BLaER1 treated with 17β-estradiol and CSF1 and Interleukin-3, amounts not matched to agents 10 nM and 100 nM (cell line): ENCODE results near the gene MAD1L1.

Experiments
- H3K27ac ChIP-seq, 11 experiments: shearing (Covaris generic); formaldehyde crosslinking; 2 replicates each; pipeline ENCODE4 v1.8.1; 2022
- H3K27me3 ChIP-seq, 11 experiments: shearing (Covaris generic); formaldehyde crosslinking; 2 replicates each; pipeline ENCODE4 v1.8.1; 2022
- H3K36me3 ChIP-seq, 11 experiments: shearing (Covaris generic); formaldehyde crosslinking; 2 replicates each; pipeline ENCODE4 v1.8.1; 2022
- H3K4me1 ChIP-seq, 10 experiments: shearing (Covaris generic); formaldehyde crosslinking; 2 replicates each; pipeline ENCODE4 v1.8.1; 2022
- H3K4me2 ChIP-seq, 11 experiments: shearing (Covaris generic); formaldehyde crosslinking; 2 replicates each; pipeline ENCODE4 v1.8.1; 2022
- H3K4me3 ChIP-seq, 10 experiments: shearing (Covaris generic); formaldehyde crosslinking; 2 replicates each; pipeline ENCODE4 v1.8.1; 2022
- H3K9ac ChIP-seq, 11 experiments: shearing (Covaris generic); formaldehyde crosslinking; 2 replicates each; pipeline ENCODE4 v1.8.1; 2022
- H3K9me3 ChIP-seq, 11 experiments: shearing (Covaris generic); formaldehyde crosslinking; replicated peaks in 1 of 11; 2 replicates each; pipeline ENCODE4 v1.8.1; 2022
- H4K20me1 ChIP-seq, 11 experiments: shearing (Covaris generic); formaldehyde crosslinking; 2 replicates each; pipeline ENCODE4 v1.8.1; 2022
- Cebpa-rat ChIP-seq, 11 experiments: shearing (Covaris generic); IDR thresholded peaks; 2 replicates each; pipeline ENCODE4 v1.8.1; 2022

The MAD1L1 gene

DNA sequence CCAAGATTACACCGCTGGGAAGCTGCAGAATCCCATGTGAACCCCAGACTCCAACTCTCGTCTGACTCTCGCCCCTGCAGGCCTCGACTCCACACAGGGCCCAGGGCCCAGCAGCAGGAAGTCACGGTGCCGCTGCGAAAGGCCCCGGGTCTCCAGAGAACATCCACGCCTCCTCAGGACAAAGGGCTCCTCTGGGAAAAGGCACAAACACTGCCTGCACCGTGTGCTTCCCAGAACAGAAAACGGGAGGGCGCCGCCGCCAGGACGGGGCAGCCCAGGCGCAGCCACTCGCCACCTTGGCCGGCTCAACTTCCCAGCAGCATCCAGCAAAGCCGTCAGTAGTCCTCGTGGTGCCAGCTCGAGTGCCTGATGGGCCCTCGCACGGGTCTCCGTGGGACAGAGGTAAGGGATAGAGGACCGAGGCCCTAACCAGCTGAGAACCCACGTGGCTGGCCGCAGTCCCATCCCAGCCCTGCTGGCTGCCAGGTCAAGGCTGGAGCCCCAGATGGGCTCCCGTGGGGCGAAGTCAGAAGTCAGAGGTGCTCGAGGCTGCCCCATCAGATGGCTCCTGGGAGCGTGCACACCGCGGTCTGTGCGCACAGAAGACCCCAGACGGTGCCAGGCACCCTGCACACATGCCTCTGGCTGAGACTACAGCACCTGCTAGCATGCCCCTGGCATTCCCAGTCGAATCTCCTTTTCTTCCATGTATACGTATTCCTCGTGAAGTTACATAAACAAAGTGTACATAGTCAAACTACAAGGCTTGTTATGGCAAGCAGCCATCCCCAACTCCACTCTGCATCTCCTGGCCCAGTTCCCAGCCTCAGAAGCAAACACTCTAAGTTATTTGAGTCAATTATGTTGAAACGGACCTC lies 60.2 kb downstream of the MAD1L1 start:
- peak overlapping the region; percentile 71 to 87 (median 81) for H3K4me2 ChIP-seq

DNA sequence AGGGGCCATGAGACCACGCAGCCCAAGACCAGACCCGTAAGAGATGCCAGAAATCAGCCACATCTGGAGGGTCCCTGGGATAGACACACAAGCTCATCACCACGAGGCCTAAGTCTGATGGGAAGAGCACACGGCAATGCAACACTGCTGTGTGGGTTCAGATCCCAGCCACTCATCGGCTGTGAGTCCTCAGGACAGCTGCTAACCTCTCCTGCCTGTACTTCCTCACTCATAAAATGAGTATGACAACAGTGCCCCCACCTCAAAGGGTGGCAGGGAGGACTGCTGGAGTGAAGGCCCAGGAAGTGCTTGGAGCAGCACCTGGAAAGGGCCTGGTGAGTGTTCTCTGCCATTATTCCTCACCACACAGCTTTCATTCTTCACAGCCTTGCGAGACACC lies 60.9 kb downstream of the MAD1L1 start:
- Histone ChIP-seq H4K20me1 (peaks cover 0 to 48% (median 27%) of the 10 kb centered on the region in 11 experiments; a peak in 12 of 22 replicates), H3K4me1 (peaks cover 69 to 98% (median 90%) of the 10 kb centered on the region in 10 experiments), H3K36me3 (peaks cover 11 to 30% (median 20%) of the 10 kb centered on the region in 11 experiments; a peak in 19 of 22 replicates), H3K9ac (peak overlapping the region in 8 of 11 experiments; percentile 7 to 63 (median 44); a peak in 11 of 22 replicates), H3K4me2 (peak overlapping the region; percentile 71 to 87 (median 81)), H3K27ac (peak overlapping the region in 7 of 11 experiments; percentile 33 to 67 (median 57); a peak in 14 of 22 replicates), H3K4me3 (no peak overlapping the region), H3K9me3 (peaks cover 0 to 15% (median 5%) of the 10 kb centered on the region in 11 experiments; a peak in 6 of 22 replicates), H3K27me3 (no peaks in the 10 kb centered on the region)
- TF ChIP-seq Cebpa-rat (IDR thresholded peaks at IDR 0.05) = no peak

More for the DNA sequence above, 60.2 kb downstream of the MAD1L1 start:
- Histone ChIP-seq H3K9ac (peak overlapping the region in 8 of 11 experiments; percentile 7 to 63 (median 44); a peak in 14 of 22 replicates), H3K36me3 (peaks cover 9 to 30% (median 20%) of the 10 kb centered on the region in 11 experiments; a peak in 19 of 22 replicates), H4K20me1 (peaks cover 0 to 46% (median 27%) of the 10 kb centered on the region in 11 experiments; a peak in 12 of 22 replicates), H3K27ac (peak overlapping the region in 9 of 11 experiments; percentile 33 to 67 (median 57); a peak in 18 of 22 replicates), H3K9me3 (peaks cover 0 to 15% (median 5%) of the 10 kb centered on the region in 11 experiments; a peak in 6 of 22 replicates), H3K4me3 (0 out of 20 replicates have a peak overlapping the region, but pooled peaks of 1 of the 10 experiments have one; percentile 4), H3K4me1 (peaks cover 68 to 97% (median 89%) of the 10 kb centered on the region in 10 experiments), H3K27me3 (no peaks in the 10 kb centered on the region)
- TF ChIP-seq Cebpa-rat (IDR thresholded peaks at IDR 0.05) = no peak

DNA sequence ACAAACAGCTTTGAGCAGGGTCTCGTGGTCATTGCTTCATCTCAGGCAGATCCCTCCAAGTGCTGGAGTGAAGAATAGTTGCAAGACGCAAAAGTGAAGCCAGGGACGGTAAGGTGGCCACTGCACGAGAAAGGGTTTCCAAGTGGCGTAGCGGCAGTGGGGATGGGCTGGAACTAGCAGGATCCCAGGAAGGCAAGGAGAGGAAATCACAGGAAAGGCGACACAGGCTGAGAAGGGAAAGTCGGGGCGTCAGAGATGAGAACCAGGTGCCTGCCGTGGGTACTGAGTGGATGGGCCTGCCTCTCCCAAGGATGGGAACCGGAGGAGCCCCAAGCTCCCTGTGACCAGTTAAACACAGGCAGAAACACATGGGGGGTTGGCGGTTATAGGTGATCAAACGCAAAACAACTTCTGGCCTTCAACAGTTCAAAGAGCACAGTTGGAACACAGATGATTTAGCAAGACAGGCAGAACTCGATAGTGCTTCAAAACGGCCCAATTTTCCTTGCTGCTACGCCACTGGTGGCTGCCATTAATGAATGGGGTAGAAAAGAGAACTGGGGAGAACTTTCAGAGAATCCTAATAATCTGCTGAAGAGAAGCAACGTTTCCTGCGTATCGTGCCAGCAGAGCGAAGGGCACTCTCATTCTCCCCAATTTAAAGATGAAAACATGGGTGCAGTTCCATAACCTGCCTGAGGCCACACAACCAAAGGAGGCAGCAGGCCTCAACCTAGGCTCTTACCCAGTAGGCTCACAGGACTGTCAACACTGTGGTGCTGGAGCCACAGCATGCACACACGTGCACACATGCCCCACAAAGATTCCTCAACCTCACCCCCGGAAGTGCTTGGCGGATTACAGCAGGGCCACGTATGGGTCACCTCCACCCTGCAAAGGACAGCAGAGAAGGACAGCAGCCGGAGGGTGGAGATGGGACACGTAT lies 61.9 kb downstream of the MAD1L1 start:
- Histone ChIP-seq H3K4me2 (peak overlapping the region; percentile 72 to 87 (median 81)), H3K4me1 (peaks cover 71 to 99% (median 94%) of the 10 kb centered on the region in 10 experiments), H3K4me3 (no peak overlapping the region), H3K9ac (no peak overlapping the region; a peak in 1 of 22 replicates), H3K27me3 (no peaks in the 10 kb centered on the region), H3K27ac (peak overlapping the region in 4 of 11 experiments; percentile 2 to 67 (median 50); a peak in 4 of 22 replicates), H3K9me3 (peaks cover 0 to 15% (median 5%) of the 10 kb centered on the region in 11 experiments; a peak in 6 of 22 replicates), H3K36me3 (peaks cover 13 to 33% (median 22%) of the 10 kb centered on the region in 11 experiments; a peak in 19 of 22 replicates), H4K20me1 (peaks cover 0 to 58% (median 31%) of the 10 kb centered on the region in 11 experiments; a peak in 14 of 22 replicates)
- no peak for TF ChIP-seq Cebpa-rat (IDR thresholded peaks at IDR 0.05)

DNA sequence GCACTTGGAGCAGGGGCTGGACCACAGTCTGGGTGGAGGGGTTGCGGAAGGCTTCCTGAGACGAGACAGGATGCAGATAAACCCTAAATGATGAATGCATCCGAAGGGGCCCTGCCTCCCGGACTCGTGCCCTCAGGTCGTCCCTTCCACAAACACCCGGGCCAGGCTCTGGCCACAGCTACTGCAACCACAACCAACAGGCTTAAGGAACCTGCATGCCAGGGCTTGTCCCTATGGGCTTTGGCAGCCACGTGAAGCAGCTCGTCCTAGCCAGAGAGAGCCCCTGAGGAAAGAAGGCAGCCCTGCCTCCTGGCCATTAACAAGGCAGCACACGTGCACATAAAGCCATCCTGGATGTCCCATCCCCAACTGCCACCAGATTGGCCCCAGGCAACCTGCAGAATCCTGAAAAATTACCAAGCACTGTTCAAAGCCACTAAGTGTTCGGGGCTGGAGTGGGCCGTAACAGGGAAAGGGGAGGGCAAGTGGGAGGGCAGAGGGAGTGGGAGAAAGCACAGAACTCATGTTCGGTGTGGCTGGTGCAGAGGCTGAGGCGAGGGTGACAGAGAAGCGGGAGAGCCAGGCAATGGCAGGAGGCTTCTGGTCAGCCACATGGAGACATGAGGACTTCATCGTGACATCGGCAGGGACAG lies 62.7 kb downstream of the MAD1L1 start:
- Histone ChIP-seq H3K36me3 (peaks cover 13 to 33% (median 20%) of the 10 kb centered on the region in 11 experiments; a peak in 19 of 22 replicates), H3K9me3 (peaks cover 0 to 14% (median 4%) of the 10 kb centered on the region in 11 experiments; a peak in 6 of 22 replicates), H4K20me1 (peaks cover 0 to 66% (median 39%) of the 10 kb centered on the region in 11 experiments; a peak in 16 of 22 replicates), H3K4me3 (no peak overlapping the region; a peak in 1 of 20 replicates), H3K4me2 (peak overlapping the region; percentile 47 to 87 (median 81)), H3K27ac (peak overlapping the region in 5 of 11 experiments; percentile 1 to 67 (median 26); a peak in 5 of 22 replicates), H3K4me1 (peaks cover 69 to 99% (median 94%) of the 10 kb centered on the region in 10 experiments), H3K9ac (peak overlapping the region in 2 of 11 experiments; percentile 35 to 59; a peak in 3 of 22 replicates), H3K27me3 (no peaks in the 10 kb centered on the region)
- no peak for TF ChIP-seq Cebpa-rat (IDR thresholded peaks at IDR 0.05)

DNA sequence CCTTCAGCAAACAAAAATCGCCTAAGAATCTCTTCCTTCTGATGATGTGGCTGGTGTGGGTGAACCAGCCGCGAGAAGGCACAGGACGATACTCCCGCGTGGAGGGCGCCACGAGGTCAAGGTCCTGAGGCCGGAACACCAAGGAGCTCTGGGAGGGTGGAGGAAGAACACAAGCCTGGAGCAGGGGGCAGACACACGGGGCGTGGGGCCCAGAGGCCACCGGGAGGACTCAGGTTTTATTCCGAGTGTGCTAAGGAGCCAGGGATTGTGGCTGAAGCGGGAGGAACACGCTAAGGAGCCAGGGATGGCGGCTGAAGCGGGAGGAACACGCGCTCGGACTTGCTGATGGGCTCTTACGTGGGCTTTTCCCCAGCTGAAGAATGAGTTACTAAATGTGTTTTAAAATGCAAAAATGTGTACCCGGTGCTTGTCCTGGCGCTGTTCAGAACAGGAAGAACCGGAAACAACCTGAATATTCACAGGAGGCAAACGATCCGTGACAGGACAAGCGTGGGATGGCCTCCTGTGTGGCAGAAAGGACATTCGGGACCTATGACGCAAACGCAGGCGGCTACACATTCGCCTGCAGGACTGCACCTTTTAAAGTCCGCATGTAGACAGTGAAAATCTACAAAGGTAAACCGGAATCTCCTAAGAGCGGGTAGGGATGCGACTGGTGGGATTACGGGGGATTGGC lies 64.0 kb downstream of the MAD1L1 start:
- Histone ChIP-seq H3K27me3 (0 out of 22 replicates have a peak, but pooled peaks cover 0 to 4% (median 0%) of the 10 kb centered on the region in 11 experiments), H3K4me1 (peaks cover 60 to 99% (median 94%) of the 10 kb centered on the region in 10 experiments), H3K9ac (peak overlapping the region in 4 of 11 experiments; percentile 17 to 35 (median 26); a peak in 4 of 22 replicates), H3K9me3 (0 out of 22 replicates have a peak, but pooled peaks cover 0 to under 1% (median 0%) of the 10 kb centered on the region in 11 experiments), H4K20me1 (peaks cover 0 to 79% (median 50%) of the 10 kb centered on the region in 11 experiments; a peak in 16 of 22 replicates), H3K4me3 (no peak overlapping the region), H3K27ac (peak overlapping the region in 2 of 11 experiments; percentile 29 to 31; a peak in 4 of 22 replicates), H3K36me3 (peaks cover under 1 to 24% (median 11%) of the 10 kb centered on the region in 11 experiments; a peak in 12 of 22 replicates), H3K4me2 (peak overlapping the region in 9 of 11 experiments; percentile 27 to 87 (median 83); a peak in 17 of 22 replicates)
- TF ChIP-seq Cebpa-rat (IDR thresholded peaks at IDR 0.05) = no peak

DNA sequence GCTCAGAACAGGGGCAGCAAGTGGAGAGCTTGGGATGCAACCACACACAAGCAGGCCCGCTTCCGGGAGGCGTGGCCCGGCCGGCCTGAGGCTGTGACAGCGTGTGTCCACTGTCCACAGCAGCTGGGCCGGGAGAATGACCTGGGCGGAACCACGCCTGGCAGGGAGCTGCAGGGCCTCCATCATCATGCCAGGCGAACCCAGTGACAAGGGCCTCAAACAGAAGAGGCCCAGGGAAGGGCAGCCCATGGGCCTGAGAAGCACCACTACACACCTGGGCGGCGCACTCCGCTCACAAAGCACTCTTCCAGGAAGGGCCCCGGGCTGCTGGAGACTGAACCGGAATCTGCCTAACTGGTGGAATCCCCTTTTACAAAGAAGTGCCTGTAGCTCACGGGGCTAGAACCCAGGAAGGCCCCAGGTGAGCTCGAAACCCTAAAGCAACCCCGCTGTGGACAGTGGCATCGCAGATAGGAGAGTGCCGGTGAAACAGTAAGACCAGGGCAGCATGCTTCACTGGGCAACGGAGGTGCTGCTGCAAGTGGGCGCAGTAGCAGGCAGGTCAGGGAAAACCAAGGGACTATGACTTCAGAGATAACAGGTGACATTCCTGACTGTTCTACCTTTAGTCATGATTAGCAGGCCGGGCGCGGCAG lies 66.0 kb downstream of the MAD1L1 start:
- H3K27me3 ChIP-seq = 0 out of 22 replicates have a peak, but pooled peaks cover 0 to 4% (median 0%) of the 10 kb centered on the region in 11 experiments
- no peak overlapping the region for H3K4me3 ChIP-seq
- peaks cover 0 to 1% (median 0%) of the 10 kb centered on the region in 11 experiments; a peak in 2 of 22 replicates for H3K9me3 ChIP-seq
- peaks cover 0 to 74% (median 46%) of the 10 kb centered on the region in 11 experiments; a peak in 16 of 22 replicates for H4K20me1 ChIP-seq
- H3K4me2 ChIP-seq = peak overlapping the region; percentile 24 to 89 (median 75); a peak in 20 of 22 replicates
- H3K4me1 ChIP-seq = peaks cover 43 to 94% (median 87%) of the 10 kb centered on the region in 10 experiments
- H3K27ac ChIP-seq = peak overlapping the region in 4 of 11 experiments; percentile 12 to 39 (median 22); a peak in 5 of 22 replicates
- H3K9ac ChIP-seq = peak overlapping the region in 2 of 11 experiments; percentile 33 to 41; a peak in 4 of 22 replicates
- H3K36me3 ChIP-seq = peaks cover 0 to 23% (median 11%) of the 10 kb centered on the region in 11 experiments; a peak in 12 of 22 replicates
- TF ChIP-seq Cebpa-rat (IDR thresholded peaks at IDR 0.05) = no peak
